ENCODE data around the gene JAKMIP2.

Gene JAKMIP2

DNA sequence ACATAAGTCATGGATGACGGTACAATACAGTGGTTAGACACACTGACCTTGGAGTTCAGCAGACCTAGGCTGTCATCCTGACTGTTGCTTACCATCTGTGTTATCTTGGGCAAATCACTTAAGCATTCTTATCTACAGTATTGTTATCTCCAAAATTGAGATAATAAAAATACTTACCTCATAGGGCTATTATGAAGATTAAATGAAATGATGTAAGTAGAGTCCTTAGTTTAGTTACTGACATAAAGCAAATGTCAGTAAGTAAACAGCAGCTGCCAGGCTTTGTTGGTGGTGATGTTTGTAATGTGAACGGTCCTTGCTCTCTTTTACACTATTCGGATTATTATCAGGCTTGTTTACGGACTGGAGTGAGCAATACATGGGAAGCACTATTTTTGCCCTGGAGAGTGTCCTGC lies 165.3 kb downstream of the JAKMIP2 start (continued):
- TF ChIP-seq, protein P1, sequence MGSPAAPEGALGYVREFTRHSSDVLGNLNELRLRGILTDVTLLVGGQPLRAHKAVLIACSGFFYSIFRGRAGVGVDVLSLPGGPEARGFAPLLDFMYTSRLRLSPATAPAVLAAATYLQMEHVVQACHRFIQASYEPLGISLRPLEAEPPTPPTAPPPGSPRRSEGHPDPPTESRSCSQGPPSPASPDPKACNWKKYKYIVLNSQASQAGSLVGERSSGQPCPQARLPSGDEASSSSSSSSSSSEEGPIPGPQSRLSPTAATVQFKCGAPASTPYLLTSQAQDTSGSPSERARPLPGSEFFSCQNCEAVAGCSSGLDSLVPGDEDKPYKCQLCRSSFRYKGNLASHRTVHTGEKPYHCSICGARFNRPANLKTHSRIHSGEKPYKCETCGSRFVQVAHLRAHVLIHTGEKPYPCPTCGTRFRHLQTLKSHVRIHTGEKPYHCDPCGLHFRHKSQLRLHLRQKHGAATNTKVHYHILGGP (tag by site-specific recombination; IDR thresholded peaks at IDR 0.05): no peak
- TF ChIP-seq OSR2 (tag by site-specific recombination; IDR thresholded peaks at IDR 0.05): peak; percentile 45
- TF ChIP-seq PRDM10 (tag by site-specific recombination; IDR thresholded peaks at IDR 0.05): no peak
- TF ChIP-seq ZNF114 (tag by site-specific recombination; IDR thresholded peaks at IDR 0.05): no peak
- no peak for TF ChIP-seq HOXD13 (CRISPR knock-in tag; IDR thresholded peaks at IDR 0.05; ENCODE audit: borderline replicate concordance)
- TF ChIP-seq, protein P2, sequence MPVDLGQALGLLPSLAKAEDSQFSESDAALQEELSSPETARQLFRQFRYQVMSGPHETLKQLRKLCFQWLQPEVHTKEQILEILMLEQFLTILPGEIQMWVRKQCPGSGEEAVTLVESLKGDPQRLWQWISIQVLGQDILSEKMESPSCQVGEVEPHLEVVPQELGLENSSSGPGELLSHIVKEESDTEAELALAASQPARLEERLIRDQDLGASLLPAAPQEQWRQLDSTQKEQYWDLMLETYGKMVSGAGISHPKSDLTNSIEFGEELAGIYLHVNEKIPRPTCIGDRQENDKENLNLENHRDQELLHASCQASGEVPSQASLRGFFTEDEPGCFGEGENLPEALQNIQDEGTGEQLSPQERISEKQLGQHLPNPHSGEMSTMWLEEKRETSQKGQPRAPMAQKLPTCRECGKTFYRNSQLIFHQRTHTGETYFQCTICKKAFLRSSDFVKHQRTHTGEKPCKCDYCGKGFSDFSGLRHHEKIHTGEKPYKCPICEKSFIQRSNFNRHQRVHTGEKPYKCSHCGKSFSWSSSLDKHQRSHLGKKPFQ (tag by site-specific recombination; IDR thresholded peaks at IDR 0.05): no peak
- no peak for TF ChIP-seq ZNF561 (tag by site-specific recombination; IDR thresholded peaks at IDR 0.05; ENCODE audit: borderline replicate concordance)
- TF ChIP-seq ZNF391 (tag by site-specific recombination; IDR thresholded peaks at IDR 0.05; ENCODE audit: borderline replicate concordance, low read depth): no peak
- TF ChIP-seq, protein P3, sequence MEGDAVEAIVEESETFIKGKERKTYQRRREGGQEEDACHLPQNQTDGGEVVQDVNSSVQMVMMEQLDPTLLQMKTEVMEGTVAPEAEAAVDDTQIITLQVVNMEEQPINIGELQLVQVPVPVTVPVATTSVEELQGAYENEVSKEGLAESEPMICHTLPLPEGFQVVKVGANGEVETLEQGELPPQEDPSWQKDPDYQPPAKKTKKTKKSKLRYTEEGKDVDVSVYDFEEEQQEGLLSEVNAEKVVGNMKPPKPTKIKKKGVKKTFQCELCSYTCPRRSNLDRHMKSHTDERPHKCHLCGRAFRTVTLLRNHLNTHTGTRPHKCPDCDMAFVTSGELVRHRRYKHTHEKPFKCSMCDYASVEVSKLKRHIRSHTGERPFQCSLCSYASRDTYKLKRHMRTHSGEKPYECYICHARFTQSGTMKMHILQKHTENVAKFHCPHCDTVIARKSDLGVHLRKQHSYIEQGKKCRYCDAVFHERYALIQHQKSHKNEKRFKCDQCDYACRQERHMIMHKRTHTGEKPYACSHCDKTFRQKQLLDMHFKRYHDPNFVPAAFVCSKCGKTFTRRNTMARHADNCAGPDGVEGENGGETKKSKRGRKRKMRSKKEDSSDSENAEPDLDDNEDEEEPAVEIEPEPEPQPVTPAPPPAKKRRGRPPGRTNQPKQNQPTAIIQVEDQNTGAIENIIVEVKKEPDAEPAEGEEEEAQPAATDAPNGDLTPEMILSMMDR (tag by site-specific recombination; IDR thresholded peaks at IDR 0.05): no peak
- TF ChIP-seq ZNF23 (tag by site-specific recombination; IDR thresholded peaks at IDR 0.05; ENCODE audit: borderline replicate concordance): no peak
- TF ChIP-seq ZNF629 (tag by site-specific recombination; IDR thresholded peaks at IDR 0.05): peak; percentile 61
- TF ChIP-seq ZSCAN4 (tag by site-specific recombination; IDR thresholded peaks at IDR 0.05): no peak
- TF ChIP-seq ZNF335 (tag by site-specific recombination; conservative IDR thresholded peaks at IDR 0.05): peak; percentile 42; the same call in 1 of the 2 replicates
- no peak for TF ChIP-seq MZF1 (tag by site-specific recombination; IDR thresholded peaks at IDR 0.05; ENCODE audit: borderline replicate concordance)

GRCh38 chr5:147616421-147616820 lies 166.1 kb downstream of the JAKMIP2 start:
- CTCF ChIA-PET: no interaction called here
- H3K36me3 ChIP-seq (ENCODE audit: control insufficient read depth in 2 of 2, insufficient read depth in 1 of 2, low read length in 2 of 2): peaks cover 3 to 4% of the 10 kb centered on the region in 2 experiments; a peak in 2 of 3 replicates
- POLR2A ChIA-PET: no interaction called here
- TF ChIP-seq, protein P4, sequence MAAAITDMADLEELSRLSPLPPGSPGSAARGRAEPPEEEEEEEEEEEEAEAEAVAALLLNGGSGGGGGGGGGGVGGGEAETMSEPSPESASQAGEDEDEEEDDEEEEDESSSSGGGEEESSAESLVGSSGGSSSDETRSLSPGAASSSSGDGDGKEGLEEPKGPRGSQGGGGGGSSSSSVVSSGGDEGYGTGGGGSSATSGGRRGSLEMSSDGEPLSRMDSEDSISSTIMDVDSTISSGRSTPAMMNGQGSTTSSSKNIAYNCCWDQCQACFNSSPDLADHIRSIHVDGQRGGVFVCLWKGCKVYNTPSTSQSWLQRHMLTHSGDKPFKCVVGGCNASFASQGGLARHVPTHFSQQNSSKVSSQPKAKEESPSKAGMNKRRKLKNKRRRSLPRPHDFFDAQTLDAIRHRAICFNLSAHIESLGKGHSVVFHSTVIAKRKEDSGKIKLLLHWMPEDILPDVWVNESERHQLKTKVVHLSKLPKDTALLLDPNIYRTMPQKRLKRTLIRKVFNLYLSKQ (tag by site-specific recombination; IDR thresholded peaks at IDR 0.05; ENCODE audit: borderline replicate concordance): no peak
- no peak for TF ChIP-seq ZNF202 (tag by site-specific recombination; IDR thresholded peaks at IDR 0.05; ENCODE audit: borderline replicate concordance)
- TF ChIP-seq GLI2 (tag by site-specific recombination; IDR thresholded peaks at IDR 0.05; ENCODE audit: borderline replicate concordance, low read depth): no peak
- no peak for TF ChIP-seq ZNF707 (tag by site-specific recombination; IDR thresholded peaks at IDR 0.05)
- no peak for TF ChIP-seq MZF1 (tag by site-specific recombination; IDR thresholded peaks at IDR 0.05; ENCODE audit: borderline replicate concordance)
- TF ChIP-seq IKZF3 (tag by site-specific recombination; IDR thresholded peaks at IDR 0.05): no peak
- no peak for TF ChIP-seq ZNF366 (tag by site-specific recombination; conservative IDR thresholded peaks at IDR 0.05)
- TF ChIP-seq ZNF555 (tag by site-specific recombination; conservative IDR thresholded peaks at IDR 0.05): no peak
- no peak for TF ChIP-seq ZNF785 (tag by site-specific recombination; IDR thresholded peaks at IDR 0.05)
- no peak for TF ChIP-seq SP7 (tag by site-specific recombination; IDR thresholded peaks at IDR 0.05)
- TF ChIP-seq TCF7L2 (IDR thresholded peaks at IDR 0.05; ENCODE audit: borderline replicate concordance, low read depth, low read length): no peak
- TF ChIP-seq ZNF501 (tag by site-specific recombination; IDR thresholded peaks at IDR 0.05): no peak
- TF ChIP-seq ZNF2 (tag by site-specific recombination; IDR thresholded peaks at IDR 0.05): no peak

More at GRCh38 chr5:147616421-147616820, 166.1 kb downstream of the JAKMIP2 start:
- no peak overlapping the region for H3K27ac ChIP-seq (ENCODE audit: extremely low read depth, low read depth, low read length)
- H3K4me1 ChIP-seq (ENCODE audit: control insufficient read depth, insufficient read depth, low read length): peaks cover 5% of the 10 kb centered on the region; the same call in 1 of the 2 replicates
- no peaks in the 10 kb centered on the region for H3K9me3 ChIP-seq (ENCODE audit: control insufficient read depth, insufficient read depth, low read depth, low read length)
- no peak overlapping the region for H3K4me3 ChIP-seq (ENCODE audit: low read depth, low read length)
